CD8-positive, alpha-beta memory T cell (primary cell): ENCODE measurements around the gene SEPTIN10. TPM values are rescaled to one million over a fixed set of nuclear protein-coding genes. Genes with fewer than 3 reads are reported as not detected.

Experiments
- CTCF ChIA-PET: fragments of 350-600 bp; sonication (Branson Sonifier 250); formaldehyde crosslinking; loops from one replicate; lab custom pipeline; 2021; ENCODE audit warnings: antibody characterized with exemption; lab: Charles Lee
- POLR2A ChIA-PET: fragments of 350-600 bp; sonication (Branson Sonifier 250); formaldehyde crosslinking; loops from one replicate; lab custom pipeline; 2021; ENCODE audit warnings: antibody characterized with exemption; lab: Charles Lee
- DNase-seq, 5 donors: peaks; one replicate each; pipeline versions ENCODE4 v3.0.0 to v3.0.0-alpha.2; 2020 to 2022; ENCODE audit warnings: mixed read lengths in 1 of 5
- H3K27ac ChIP-seq: one replicate; pipeline ENCODE4 v1.7.0; 2013; ENCODE audit warnings: low read depth, mild to moderate bottlenecking, low read length, moderate library complexity
- H3K27me3 ChIP-seq: 2 replicates; pipeline ENCODE4 v1.7.0; 2013; ENCODE audit warnings: low read length, mild to moderate bottlenecking; ENCODE audit not compliant: insufficient read depth, poor library complexity, severe bottlenecking
- H3K36me3 ChIP-seq: 2 replicates; pipeline ENCODE4 v1.7.0; 2013; ENCODE audit warnings: mild to moderate bottlenecking, low read length, moderate library complexity; ENCODE audit not compliant: insufficient read depth
- H3K4me1 ChIP-seq: 2 replicates; pipeline ENCODE4 v1.7.0; 2013; ENCODE audit warnings: mild to moderate bottlenecking, low read length, moderate library complexity; ENCODE audit not compliant: insufficient read depth
- H3K4me3 ChIP-seq: 2 replicates; pipeline ENCODE4 v1.7.0; 2013; ENCODE audit warnings: mild to moderate bottlenecking, low read length
- H3K9me3 ChIP-seq: 2 replicates; pipeline ENCODE4 v1.7.0; 2013; ENCODE audit warnings: mild to moderate bottlenecking, low read length
- H3K27ac Mint-ChIP-seq, 8 donors: one replicate each; pipeline ENCODE4 v1.8.0; 2020 to 2021; ENCODE audit warnings: mixed read lengths in 8 of 8, mild to moderate bottlenecking in 6 of 8, inconsistent platforms in 3 of 8, moderate library complexity in 3 of 8
- H3K27me3 Mint-ChIP-seq, 2 donors: one replicate each; pipeline ENCODE4 v1.8.0; 2020 to 2021; ENCODE audit warnings: mixed read lengths in 2 of 2, mild to moderate bottlenecking in 1 of 2, moderate library complexity in 1 of 2
- H3K36me3 Mint-ChIP-seq, 3 donors: one replicate each; pipeline ENCODE4 v1.8.0; 2020 to 2021; ENCODE audit warnings: mixed read lengths in 3 of 3, inconsistent platforms in 1 of 3, mild to moderate bottlenecking in 1 of 3
- H3K4me1 Mint-ChIP-seq, 3 donors: one replicate each; pipeline ENCODE4 v1.8.0; 2020 to 2021; ENCODE audit warnings: mixed read lengths in 3 of 3, inconsistent platforms in 1 of 3, mild to moderate bottlenecking in 1 of 3
- H3K4me3 Mint-ChIP-seq, 7 donors: one replicate each; pipeline ENCODE4 v1.8.0; 2020 to 2021; ENCODE audit warnings: mixed read lengths in 7 of 7, mild to moderate bottlenecking in 6 of 7, moderate library complexity in 4 of 7, inconsistent platforms in 2 of 7
- H3K9me3 Mint-ChIP-seq, 5 donors: one replicate each; pipeline ENCODE4 v1.8.0; 2020 to 2022; ENCODE audit warnings: mixed read lengths in 5 of 5, mild to moderate bottlenecking in 3 of 5, moderate library complexity in 2 of 5, inconsistent platforms in 1 of 5
- polyA plus RNA-seq: library from polyadenylated mRNA; unstranded; fragments of 300-500 nt; fragmentation: Illumina TruSeq; gene quantifications from one replicate; pipeline ENCODE4 v1.2.3, GENCODE V29; 2021
- total RNA-seq, 2 experiments: library from RNA; stranded (reverse); gene quantifications; one replicate each; pipeline ENCODE4 v1.2.3, GENCODE V29; 2021

The SEPTIN10 gene
- total and polyA plus RNA-seq, 3 experiments from 2014 or later = 0.31 to 1.2 (median 0.69) TPM

GRCh38 chr2:109602617-109603188 is 11.1 kb downstream of the SEPTIN10 start:
- DNase-seq = no peak
- no peak overlapping the region for H3K27ac Mint-ChIP-seq
- Histone ChIP-seq H3K4me3 (no peak overlapping the region), H3K4me1 (no peaks in the 10 kb centered on the region), H3K27ac (no peak overlapping the region), H3K27me3 (no peaks in the 10 kb centered on the region), H3K9me3 (no peaks in the 10 kb centered on the region), H3K36me3 (no peaks in the 10 kb centered on the region)
- peaks cover 18 to 55% of the 10 kb centered on the region in 2 donors for H3K27me3 Mint-ChIP-seq
- H3K4me3 Mint-ChIP-seq = no peak overlapping the region
- no peaks in the 10 kb centered on the region for H3K4me1 Mint-ChIP-seq
- H3K36me3 Mint-ChIP-seq = no peaks in the 10 kb centered on the region
- POLR2A ChIA-PET = no interaction called here
- H3K9me3 Mint-ChIP-seq = peaks cover 0 to 2% (median 0%) of the 10 kb centered on the region in 5 donors
- CTCF ChIA-PET = no interaction called here

GRCh38 chr2:109601783-109602182 is 12.0 kb downstream of the SEPTIN10 start:
- Histone ChIP-seq H3K27me3 (no peaks in the 10 kb centered on the region), H3K4me1 (no peaks in the 10 kb centered on the region), H3K9me3 (no peaks in the 10 kb centered on the region), H3K27ac (no peak overlapping the region), H3K4me3 (no peak overlapping the region), H3K36me3 (no peaks in the 10 kb centered on the region)
- ChIA-PET CTCF (no interaction called here), POLR2A (no interaction called here)
- peaks cover 18 to 46% of the 10 kb centered on the region in 2 donors for H3K27me3 Mint-ChIP-seq
- no peak for DNase-seq
- no peaks in the 10 kb centered on the region for H3K4me1 Mint-ChIP-seq
- no peaks in the 10 kb centered on the region for H3K36me3 Mint-ChIP-seq
- no peak overlapping the region for H3K27ac Mint-ChIP-seq
- no peak overlapping the region for H3K4me3 Mint-ChIP-seq
- peaks cover 0 to 2% (median 0%) of the 10 kb centered on the region in 5 donors for H3K9me3 Mint-ChIP-seq

GRCh38 chr2:109597283-109597682 is 16.5 kb downstream of the SEPTIN10 start:
- Histone ChIP-seq H3K9me3 (no peaks in the 10 kb centered on the region), H3K27ac (no peak overlapping the region), H3K36me3 (no peaks in the 10 kb centered on the region), H3K27me3 (no peaks in the 10 kb centered on the region), H3K4me1 (no peaks in the 10 kb centered on the region), H3K4me3 (no peak overlapping the region)
- no peaks in the 10 kb centered on the region for H3K36me3 Mint-ChIP-seq
- POLR2A ChIA-PET = no interaction called here
- H3K27me3 Mint-ChIP-seq = peaks cover 4 to 26% of the 10 kb centered on the region in 2 donors
- H3K9me3 Mint-ChIP-seq = no peaks in the 10 kb centered on the region
- no peak overlapping the region for H3K27ac Mint-ChIP-seq
- no peaks in the 10 kb centered on the region for H3K4me1 Mint-ChIP-seq
- no peak for DNase-seq
- CTCF ChIA-PET = no interaction called here
- H3K4me3 Mint-ChIP-seq = no peak overlapping the region

- H3K4me1 Mint-ChIP-seq = no peaks in the 10 kb centered on the region
- Histone ChIP-seq H3K36me3 (no peaks in the 10 kb centered on the region), H3K4me3 (no peak overlapping the region), H3K27me3 (no peaks in the 10 kb centered on the region), H3K4me1 (no peaks in the 10 kb centered on the region), H3K27ac (no peak overlapping the region), H3K9me3 (no peaks in the 10 kb centered on the region)
- H3K36me3 Mint-ChIP-seq = no peaks in the 10 kb centered on the region
- no peak overlapping the region for H3K4me3 Mint-ChIP-seq
- ChIA-PET POLR2A (no interaction called here), CTCF (no interaction called here)
- H3K27ac Mint-ChIP-seq = no peak overlapping the region
- H3K9me3 Mint-ChIP-seq = no peaks in the 10 kb centered on the region
- no peak for DNase-seq
- H3K27me3 Mint-ChIP-seq = peaks cover 1 to 18% of the 10 kb centered on the region in 2 donors
Measured at GRCh38 chr2:109595644-109596043, 18.1 kb downstream of the SEPTIN10 start.

GRCh38 chr2:109594246-109594885 is 19.4 kb downstream of the SEPTIN10 start:
- Mint-ChIP-seq H3K9me3 (no peaks in the 10 kb centered on the region), H3K27me3 (peaks cover 6 to 8% of the 10 kb centered on the region in 2 donors), H3K4me3 (no peak overlapping the region), H3K36me3 (no peaks in the 10 kb centered on the region), H3K27ac (no peak overlapping the region), H3K4me1 (no peaks in the 10 kb centered on the region)
- Histone ChIP-seq H3K36me3 (no peaks in the 10 kb centered on the region), H3K9me3 (no peaks in the 10 kb centered on the region), H3K27ac (no peak overlapping the region), H3K4me3 (no peak overlapping the region), H3K4me1 (no peaks in the 10 kb centered on the region), H3K27me3 (no peaks in the 10 kb centered on the region)
- POLR2A ChIA-PET = no interaction called here
- DNase-seq = no peak
- CTCF ChIA-PET = no interaction called here

GRCh38 chr2:109592905-109593304 is 20.9 kb downstream of the SEPTIN10 start:
- CTCF ChIA-PET = no interaction called here
- Mint-ChIP-seq H3K9me3 (no peaks in the 10 kb centered on the region), H3K27ac (no peak overlapping the region), H3K4me1 (no peaks in the 10 kb centered on the region), H3K27me3 (peaks cover 6 to 8% of the 10 kb centered on the region in 2 donors), H3K36me3 (no peaks in the 10 kb centered on the region), H3K4me3 (no peak overlapping the region)
- Histone ChIP-seq H3K27me3 (no peaks in the 10 kb centered on the region), H3K36me3 (no peaks in the 10 kb centered on the region), H3K4me1 (no peaks in the 10 kb centered on the region), H3K9me3 (no peaks in the 10 kb centered on the region), H3K4me3 (no peak overlapping the region), H3K27ac (no peak overlapping the region)
- POLR2A ChIA-PET = no interaction called here
- no peak for DNase-seq

- DNase-seq = no peak
- Histone ChIP-seq H3K27me3 (no peaks in the 10 kb centered on the region), H3K27ac (no peak overlapping the region), H3K36me3 (no peaks in the 10 kb centered on the region), H3K4me3 (no peak overlapping the region), H3K4me1 (no peaks in the 10 kb centered on the region), H3K9me3 (no peaks in the 10 kb centered on the region)
- H3K4me1 Mint-ChIP-seq = no peaks in the 10 kb centered on the region
- ChIA-PET CTCF (no interaction called here), POLR2A (no interaction called here)
- H3K9me3 Mint-ChIP-seq = no peaks in the 10 kb centered on the region
- no peak overlapping the region for H3K27ac Mint-ChIP-seq
- no peak overlapping the region for H3K4me3 Mint-ChIP-seq
- H3K36me3 Mint-ChIP-seq = no peaks in the 10 kb centered on the region
- H3K27me3 Mint-ChIP-seq = peaks cover 7 to 8% of the 10 kb centered on the region in 2 donors
Measured at GRCh38 chr2:109591206-109591605, 22.6 kb downstream of the SEPTIN10 start.

- CTCF ChIA-PET = no interaction called here
- no peak overlapping the region for H3K27ac Mint-ChIP-seq
- H3K4me3 Mint-ChIP-seq = no peak overlapping the region
Measured at GRCh38 chr2:109586687-109587086, 27.1 kb downstream of the SEPTIN10 start.

More at GRCh38 chr2:109586687-109587086, 27.1 kb downstream of the SEPTIN10 start:
- Histone ChIP-seq H3K27me3 (no peaks in the 10 kb centered on the region), H3K36me3 (no peaks in the 10 kb centered on the region), H3K27ac (no peak overlapping the region), H3K9me3 (no peaks in the 10 kb centered on the region), H3K4me3 (no peak overlapping the region), H3K4me1 (no peaks in the 10 kb centered on the region)
- Mint-ChIP-seq H3K36me3 (no peaks in the 10 kb centered on the region), H3K27me3 (peaks cover 9 to 15% of the 10 kb centered on the region in 2 donors), H3K4me1 (no peaks in the 10 kb centered on the region), H3K9me3 (no peaks in the 10 kb centered on the region)
- POLR2A ChIA-PET = no interaction called here
- DNase-seq = no peak
